Activated naive CD4-positive, alpha-beta T cell treated with anti-CD3 and anti-CD28 coated beads, Interleukin-2, amount 50 U/mL, for 24 hours (primary cell): ENCODE measurements around the gene MATN1.

ENCODE experiments used
- H3K27ac Mint-ChIP-seq: one replicate; pipeline ENCODE4 v1.8.0; 2021; ENCODE audit warnings: mild to moderate bottlenecking, mixed read lengths
- H3K27me3 Mint-ChIP-seq: one replicate; pipeline ENCODE4 v1.8.0; 2021; ENCODE audit warnings: mixed read lengths
- H3K36me3 Mint-ChIP-seq: one replicate; pipeline ENCODE4 v1.8.0; 2021; ENCODE audit warnings: mixed read lengths
- H3K4me1 Mint-ChIP-seq: one replicate; pipeline ENCODE4 v1.8.0; 2021; ENCODE audit warnings: mixed read lengths
- H3K4me3 Mint-ChIP-seq: one replicate; pipeline ENCODE4 v1.8.0; 2021; ENCODE audit warnings: mild to moderate bottlenecking, mixed read lengths
- H3K9me3 Mint-ChIP-seq: one replicate; pipeline ENCODE4 v1.8.0; 2021; ENCODE audit warnings: mixed read lengths

Gene MATN1

DNA sequence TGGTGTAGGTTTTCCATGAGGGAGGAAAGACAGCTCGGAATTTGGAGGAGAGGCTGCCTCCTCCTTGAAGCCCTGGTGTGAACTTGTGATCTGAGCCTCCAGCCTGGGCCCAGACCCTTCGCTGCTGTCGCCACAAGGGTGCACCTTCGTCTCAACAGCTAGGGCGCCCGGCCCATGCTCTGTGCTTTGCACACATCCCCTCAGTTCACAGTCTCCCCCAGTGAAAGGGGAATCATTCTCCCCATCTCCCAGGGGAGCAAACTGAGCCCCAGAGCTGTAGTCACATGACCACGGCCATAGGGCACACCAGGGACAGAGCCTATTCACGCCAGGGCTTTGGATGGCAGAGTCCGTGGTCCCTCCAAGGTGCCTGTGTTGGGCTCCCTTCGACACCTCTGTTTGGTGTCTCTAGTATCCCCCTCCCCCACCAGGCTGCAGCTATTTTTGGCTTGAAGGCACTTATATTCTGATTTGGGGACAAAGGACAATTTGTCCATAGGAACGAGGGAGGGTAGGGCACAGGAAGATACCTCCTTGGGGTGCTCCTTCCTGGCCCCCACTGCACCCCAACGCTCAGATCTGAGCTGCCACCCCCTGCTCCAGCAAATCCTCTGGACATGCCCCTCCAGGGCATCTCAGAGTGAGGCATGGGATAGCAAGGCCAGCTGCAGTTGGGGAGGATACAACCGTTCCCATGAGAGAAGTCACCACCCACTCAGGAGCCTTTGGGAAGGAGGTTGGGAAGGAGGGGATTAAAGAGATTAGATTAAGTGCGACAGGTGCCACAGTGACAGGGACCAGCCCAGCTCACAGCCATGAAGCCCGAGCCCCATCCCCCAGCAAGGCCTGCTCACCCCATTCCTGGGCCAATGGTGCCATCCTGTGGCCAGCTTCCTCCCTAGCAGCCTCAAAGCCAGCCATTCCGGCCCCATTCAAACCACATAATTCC, 15.7 kb downstream of the MATN1 start:
- Mint-ChIP-seq H3K4me1 (no peaks in the 10 kb centered on the region), H3K27ac (no peak overlapping the region), H3K9me3 (no peaks in the 10 kb centered on the region), H3K27me3 (no peaks in the 10 kb centered on the region), H3K4me3 (no peak overlapping the region), H3K36me3 (no peaks in the 10 kb centered on the region)

DNA sequence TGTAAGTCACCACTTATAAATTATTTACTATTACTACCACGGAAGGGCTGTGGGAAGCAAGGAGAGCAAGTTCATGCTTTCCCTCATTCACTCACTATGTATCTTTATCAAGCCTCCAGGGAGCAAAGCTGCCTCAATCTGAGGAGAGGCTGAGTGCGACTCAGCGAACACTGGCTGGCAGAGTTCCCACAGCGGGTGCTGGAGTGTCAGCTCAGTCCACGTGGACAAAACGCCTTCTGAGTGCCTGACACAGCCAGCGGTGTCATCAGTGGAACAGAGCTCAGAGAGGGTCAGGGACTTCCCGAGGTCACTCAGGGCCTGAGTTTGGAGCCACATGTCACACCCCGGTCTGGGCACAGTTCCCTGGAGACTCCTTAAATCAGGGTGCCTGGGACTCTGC, 16.9 kb downstream of the MATN1 start:
- H3K9me3 Mint-ChIP-seq = no peaks in the 10 kb centered on the region
- no peaks in the 10 kb centered on the region for H3K36me3 Mint-ChIP-seq
- no peak overlapping the region for H3K27ac Mint-ChIP-seq
- H3K27me3 Mint-ChIP-seq = no peaks in the 10 kb centered on the region
- H3K4me3 Mint-ChIP-seq = no peak overlapping the region
- no peaks in the 10 kb centered on the region for H3K4me1 Mint-ChIP-seq

DNA sequence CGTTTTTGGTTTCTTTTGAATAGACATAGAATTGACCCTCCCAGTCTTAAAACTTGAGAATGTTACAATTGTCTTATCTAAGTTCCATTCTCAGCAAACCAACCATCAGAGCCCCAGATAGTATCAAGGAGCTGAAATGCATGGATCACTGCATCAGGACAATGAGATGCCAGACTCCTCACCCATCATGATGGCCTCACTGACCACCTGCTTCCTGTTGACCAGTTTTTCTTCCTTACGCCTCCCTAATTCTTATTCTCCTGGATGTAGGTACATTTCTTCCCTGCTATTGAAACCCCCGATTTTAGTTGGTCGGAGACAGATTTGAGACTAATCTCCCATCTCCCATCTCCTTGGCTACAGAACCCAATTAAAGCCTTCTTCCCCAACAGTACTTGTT, 17.7 kb downstream of the MATN1 start:
- Mint-ChIP-seq H3K4me1 (no peaks in the 10 kb centered on the region), H3K27ac (no peak overlapping the region), H3K27me3 (no peaks in the 10 kb centered on the region), H3K9me3 (no peaks in the 10 kb centered on the region), H3K4me3 (no peak overlapping the region), H3K36me3 (no peaks in the 10 kb centered on the region)

DNA sequence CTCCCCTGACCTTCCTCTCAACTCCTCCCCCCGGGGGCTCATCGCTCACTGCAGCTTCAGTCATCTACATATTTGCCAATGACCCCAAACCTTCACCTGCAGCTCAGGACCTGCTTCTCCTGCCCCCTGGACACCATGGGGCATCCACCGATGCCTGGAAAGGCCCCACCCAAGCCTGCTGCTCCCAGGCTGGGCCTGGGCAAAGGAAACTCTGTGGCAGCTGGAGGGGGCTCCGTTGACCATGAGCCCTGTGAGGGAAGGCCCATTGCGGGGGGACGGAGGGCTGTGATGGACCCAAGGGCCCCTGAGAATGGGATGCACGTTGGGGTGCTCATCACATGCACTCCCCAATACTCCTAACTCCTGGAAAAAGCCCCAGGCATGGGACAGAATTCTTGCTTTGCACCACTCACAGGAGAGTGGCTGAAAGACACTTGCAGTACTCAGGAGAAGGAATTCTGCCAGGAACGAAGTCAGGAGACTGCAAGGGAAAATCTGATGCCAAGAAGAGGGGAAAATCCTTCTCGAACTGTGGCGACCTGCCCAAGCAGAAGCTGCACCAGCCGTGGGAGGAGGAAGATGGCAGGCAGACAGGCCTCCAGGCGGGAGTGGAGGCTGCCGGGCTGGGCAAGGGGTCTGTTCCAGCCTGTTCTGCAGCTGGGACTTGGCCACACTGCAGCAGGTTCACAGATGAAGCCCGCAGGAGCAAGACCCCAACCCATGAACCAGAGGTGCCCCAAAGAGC, 18.4 kb downstream of the MATN1 start:
- H3K9me3 Mint-ChIP-seq = no peaks in the 10 kb centered on the region
- H3K27me3 Mint-ChIP-seq = no peaks in the 10 kb centered on the region
- no peaks in the 10 kb centered on the region for H3K4me1 Mint-ChIP-seq
- no peak overlapping the region for H3K4me3 Mint-ChIP-seq
- H3K36me3 Mint-ChIP-seq = no peaks in the 10 kb centered on the region
- H3K27ac Mint-ChIP-seq = no peak overlapping the region

DNA sequence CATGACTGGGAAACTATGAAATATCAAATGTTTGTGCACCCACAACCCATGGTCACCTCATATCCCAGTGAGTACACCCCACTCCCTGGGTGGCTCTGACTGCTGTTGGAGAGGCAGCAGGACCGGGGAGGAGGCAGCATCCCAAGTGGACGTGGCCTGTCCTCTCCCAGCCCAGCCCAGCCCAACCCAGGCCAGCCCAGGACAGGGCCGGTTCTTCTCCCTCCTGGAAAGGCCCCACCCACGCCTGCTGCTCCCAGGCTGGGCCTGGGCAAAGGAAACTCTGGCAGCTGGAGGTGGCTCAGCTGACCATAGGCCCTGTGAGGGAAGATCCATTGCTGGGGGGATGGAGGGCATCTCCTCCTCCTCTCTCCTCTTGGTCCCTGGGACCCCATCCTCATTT, 19.1 kb downstream of the MATN1 start:
- no peak overlapping the region for H3K27ac Mint-ChIP-seq
- no peak overlapping the region for H3K4me3 Mint-ChIP-seq
- H3K9me3 Mint-ChIP-seq = no peaks in the 10 kb centered on the region
- no peaks in the 10 kb centered on the region for H3K4me1 Mint-ChIP-seq
- H3K36me3 Mint-ChIP-seq = no peaks in the 10 kb centered on the region
- H3K27me3 Mint-ChIP-seq = no peaks in the 10 kb centered on the region

DNA sequence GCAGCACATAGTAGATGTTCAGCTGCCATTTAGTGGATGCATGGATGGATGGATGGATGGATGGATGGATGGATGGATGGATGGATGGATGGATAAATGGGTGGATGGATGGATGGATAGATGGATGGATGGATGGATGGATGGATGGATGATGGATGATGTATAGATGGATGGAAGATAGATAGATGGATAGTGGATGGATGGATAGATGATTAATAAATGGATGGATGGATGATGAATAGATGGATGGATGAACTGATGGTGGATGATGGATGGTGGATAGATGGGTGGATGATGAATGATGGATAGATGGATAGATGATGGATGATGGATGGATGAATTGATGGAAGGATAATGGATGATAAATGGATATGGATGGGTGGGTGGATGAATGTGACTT, 20.6 kb downstream of the MATN1 start:
- Mint-ChIP-seq H3K9me3 (no peaks in the 10 kb centered on the region), H3K4me3 (no peak overlapping the region), H3K4me1 (no peaks in the 10 kb centered on the region), H3K27ac (no peak overlapping the region), H3K36me3 (no peaks in the 10 kb centered on the region), H3K27me3 (no peaks in the 10 kb centered on the region)

DNA sequence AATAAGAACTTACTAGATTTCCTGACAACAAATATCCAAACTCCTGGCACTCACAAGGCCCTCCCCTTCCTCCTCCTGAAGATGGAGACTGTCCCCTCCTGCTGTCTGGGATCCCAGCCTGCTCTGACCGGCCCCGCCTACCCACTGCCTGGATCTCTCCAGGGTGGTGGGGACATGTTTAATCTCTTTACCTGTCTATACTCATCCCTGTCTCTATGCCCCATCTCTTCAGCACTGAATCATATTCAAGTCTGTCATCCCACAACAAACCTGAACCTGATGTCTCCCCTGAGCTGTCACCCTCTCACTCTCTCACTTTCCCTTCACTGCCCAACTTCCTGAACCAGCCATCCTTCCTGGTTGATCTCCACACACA, 22.1 kb downstream of the MATN1 start:
- Mint-ChIP-seq H3K36me3 (no peaks in the 10 kb centered on the region), H3K4me1 (no peaks in the 10 kb centered on the region), H3K4me3 (no peak overlapping the region), H3K9me3 (no peaks in the 10 kb centered on the region), H3K27ac (no peak overlapping the region), H3K27me3 (no peaks in the 10 kb centered on the region)

DNA sequence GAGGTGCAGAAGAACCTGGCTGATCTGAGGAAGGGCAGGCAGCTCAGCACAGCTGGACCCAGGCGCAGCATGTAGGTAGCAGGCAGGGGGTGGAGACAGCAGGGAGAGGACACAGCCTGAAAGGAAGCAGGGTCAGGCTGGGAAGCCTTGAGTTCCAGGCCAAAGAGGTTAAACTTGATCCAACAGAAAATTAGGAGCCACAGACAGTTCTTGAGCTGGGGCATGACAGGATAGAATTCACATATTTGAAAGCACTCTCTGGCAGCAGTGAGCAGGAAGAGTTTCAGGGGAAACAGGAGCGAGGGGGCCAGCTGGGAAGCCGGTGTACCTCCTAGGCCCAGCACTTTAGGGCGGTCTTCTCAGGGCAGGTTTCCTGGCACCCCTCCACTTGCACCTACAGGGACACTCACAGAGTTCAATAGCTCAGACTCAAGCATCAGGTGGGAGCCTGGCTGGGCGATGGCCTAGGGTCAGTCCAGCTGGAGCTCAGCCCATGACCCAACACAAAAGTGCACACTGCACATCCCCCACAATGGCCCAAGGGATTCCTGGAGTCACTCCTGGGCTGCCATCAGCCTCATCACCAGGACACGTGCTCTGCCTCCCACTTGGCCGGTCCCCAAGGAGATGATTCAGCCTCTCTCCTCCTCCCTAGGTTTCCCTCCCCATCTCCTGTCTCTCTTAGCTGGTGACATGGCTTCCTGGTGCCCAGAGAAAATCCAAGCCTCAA, 22.7 kb downstream of the MATN1 start:
- Mint-ChIP-seq H3K27ac (no peak overlapping the region), H3K4me3 (no peak overlapping the region), H3K9me3 (no peaks in the 10 kb centered on the region), H3K4me1 (no peaks in the 10 kb centered on the region), H3K36me3 (no peaks in the 10 kb centered on the region), H3K27me3 (no peaks in the 10 kb centered on the region)

DNA sequence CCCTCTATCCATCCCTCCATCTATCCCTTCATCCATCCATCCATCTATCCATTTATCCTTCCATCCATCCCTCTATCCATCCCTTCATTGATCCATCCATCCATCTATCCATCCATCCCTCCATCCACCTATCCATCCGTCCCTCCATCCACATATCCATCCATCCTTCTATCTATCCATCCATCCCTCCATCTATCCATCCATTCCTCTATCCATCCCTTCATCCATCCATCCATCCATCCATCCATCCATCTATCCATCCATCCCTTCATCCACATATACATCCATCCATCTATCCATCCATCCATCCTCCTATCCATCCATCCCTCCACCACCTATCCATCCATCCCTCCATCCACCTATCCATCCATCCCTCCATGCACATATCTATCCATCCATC, 23.6 kb downstream of the MATN1 start:
- H3K27me3 Mint-ChIP-seq = no peaks in the 10 kb centered on the region
- H3K27ac Mint-ChIP-seq = no peak overlapping the region
- H3K36me3 Mint-ChIP-seq = no peaks in the 10 kb centered on the region
- H3K4me1 Mint-ChIP-seq = no peaks in the 10 kb centered on the region
- H3K9me3 Mint-ChIP-seq = no peaks in the 10 kb centered on the region
- H3K4me3 Mint-ChIP-seq = no peak overlapping the region

DNA sequence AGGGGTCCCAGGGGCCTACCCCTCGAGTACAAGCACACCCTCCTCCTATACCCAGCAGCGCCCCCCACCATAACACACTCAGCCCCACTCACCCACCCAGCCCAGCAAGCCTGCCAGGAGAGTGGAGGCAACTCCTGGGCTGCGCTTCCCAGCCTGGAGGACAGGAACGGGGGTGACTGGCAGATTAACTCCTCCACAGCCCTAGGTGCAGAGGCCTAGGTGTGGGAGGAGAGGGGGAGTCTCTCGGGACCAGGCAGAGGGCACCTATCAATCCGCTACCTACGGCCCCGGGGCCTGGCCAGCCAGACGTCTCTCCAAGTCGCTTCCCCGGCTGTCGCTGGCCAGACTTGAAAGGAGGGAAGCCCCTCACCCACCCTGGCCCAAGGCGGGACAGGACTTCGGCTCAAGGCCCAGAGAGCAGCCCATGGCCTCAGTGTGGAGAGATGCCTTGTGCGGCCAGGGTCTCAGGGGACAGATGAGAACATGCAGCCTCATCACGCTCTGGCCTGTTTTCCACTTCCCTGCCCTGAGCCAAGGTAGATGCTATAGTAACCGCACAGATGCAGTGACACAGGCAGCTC, 24.9 kb downstream of the MATN1 start:
- no peak overlapping the region for H3K4me3 Mint-ChIP-seq
- H3K9me3 Mint-ChIP-seq = no peaks in the 10 kb centered on the region
- no peaks in the 10 kb centered on the region for H3K4me1 Mint-ChIP-seq
- no peak overlapping the region for H3K27ac Mint-ChIP-seq
- H3K27me3 Mint-ChIP-seq = no peaks in the 10 kb centered on the region
- H3K36me3 Mint-ChIP-seq = no peaks in the 10 kb centered on the region

DNA sequence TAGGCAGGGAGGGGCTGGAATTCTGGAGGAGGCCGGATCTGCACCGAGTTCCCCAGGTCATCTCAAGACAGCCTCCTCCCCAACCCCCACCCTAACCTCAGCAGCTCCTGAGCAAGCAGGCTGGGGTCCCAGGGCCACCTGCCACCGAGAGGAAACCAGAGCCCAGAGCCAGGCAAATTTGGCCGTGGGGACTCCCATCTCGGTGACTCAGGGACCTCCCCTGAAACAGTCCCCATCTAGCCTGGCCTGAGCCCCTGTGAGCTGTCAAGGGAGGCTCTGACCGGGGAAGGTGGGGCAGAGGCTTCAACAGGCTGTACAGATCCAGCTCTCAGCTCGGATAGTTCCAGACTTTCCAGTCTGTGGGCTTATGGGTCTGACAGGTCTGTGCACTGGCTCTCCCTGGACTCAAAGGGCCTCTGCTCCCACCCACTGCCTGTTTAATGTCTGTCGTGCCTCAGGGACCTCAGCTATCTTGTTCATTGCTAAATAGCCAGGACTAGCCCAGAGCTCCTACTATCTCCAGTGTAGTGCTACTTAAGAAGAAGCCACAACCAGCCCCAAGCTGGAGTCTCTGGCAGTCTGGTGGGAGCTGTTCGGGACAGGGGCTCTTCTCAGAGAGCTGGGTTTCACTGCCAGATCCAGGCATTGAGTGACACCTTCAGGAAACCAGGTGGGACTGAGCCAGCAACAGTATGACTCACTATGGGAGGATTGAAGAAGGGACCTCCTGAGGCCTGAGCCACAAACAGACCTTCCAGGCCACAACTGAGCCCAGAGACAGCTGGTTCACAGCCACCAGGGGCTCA, 25.6 kb downstream of the MATN1 start:
- Mint-ChIP-seq H3K9me3 (no peaks in the 10 kb centered on the region), H3K4me3 (no peak overlapping the region), H3K27ac (no peak overlapping the region), H3K36me3 (no peaks in the 10 kb centered on the region), H3K4me1 (no peaks in the 10 kb centered on the region), H3K27me3 (no peaks in the 10 kb centered on the region)

DNA sequence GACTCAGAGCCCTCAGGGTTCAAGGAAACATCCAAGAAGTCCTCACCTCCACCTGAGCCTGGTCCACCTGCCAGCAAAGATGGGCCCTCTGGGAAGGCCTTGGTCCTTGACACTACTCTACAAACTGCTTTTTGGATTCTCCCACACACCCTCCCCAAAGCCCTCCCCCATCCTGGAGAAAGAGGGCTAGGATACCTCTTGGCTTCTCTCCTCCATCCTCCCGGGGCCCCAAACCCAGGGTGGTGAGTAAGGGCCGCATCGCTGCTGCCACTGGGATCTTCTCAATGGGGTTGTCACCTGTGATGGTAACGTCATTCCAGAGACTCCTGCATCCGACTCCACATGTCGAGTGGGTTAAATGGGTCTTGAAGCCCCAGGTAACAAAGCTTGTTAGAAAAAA, 26.6 kb downstream of the MATN1 start:
- Mint-ChIP-seq H3K4me3 (no peak overlapping the region), H3K36me3 (no peaks in the 10 kb centered on the region), H3K27me3 (no peaks in the 10 kb centered on the region), H3K4me1 (no peaks in the 10 kb centered on the region), H3K27ac (no peak overlapping the region), H3K9me3 (no peaks in the 10 kb centered on the region)

DNA sequence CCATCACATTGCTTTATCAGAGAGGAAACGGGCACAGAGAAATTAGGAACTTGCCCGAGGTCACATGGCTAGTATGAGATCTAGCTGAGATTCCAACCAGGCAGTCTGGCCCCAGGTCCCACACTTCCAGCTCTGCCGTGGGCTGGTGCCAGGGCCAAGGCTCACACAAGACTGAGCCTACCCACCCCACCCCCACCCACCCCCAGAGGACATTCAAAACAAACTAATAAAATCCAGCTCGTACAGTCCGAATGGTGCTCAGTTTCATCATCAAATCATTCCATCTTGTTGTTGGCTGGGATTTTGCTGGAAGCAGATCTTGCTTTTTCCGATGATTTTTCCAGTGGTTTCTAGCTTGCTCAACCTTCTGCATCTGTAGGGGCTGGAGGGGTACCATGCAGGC, 27.9 kb downstream of the MATN1 start:
- no peaks in the 10 kb centered on the region for H3K36me3 Mint-ChIP-seq
- no peaks in the 10 kb centered on the region for H3K27me3 Mint-ChIP-seq
- no peaks in the 10 kb centered on the region for H3K9me3 Mint-ChIP-seq
- no peak overlapping the region for H3K4me3 Mint-ChIP-seq
- H3K4me1 Mint-ChIP-seq = no peaks in the 10 kb centered on the region
- no peak overlapping the region for H3K27ac Mint-ChIP-seq

DNA sequence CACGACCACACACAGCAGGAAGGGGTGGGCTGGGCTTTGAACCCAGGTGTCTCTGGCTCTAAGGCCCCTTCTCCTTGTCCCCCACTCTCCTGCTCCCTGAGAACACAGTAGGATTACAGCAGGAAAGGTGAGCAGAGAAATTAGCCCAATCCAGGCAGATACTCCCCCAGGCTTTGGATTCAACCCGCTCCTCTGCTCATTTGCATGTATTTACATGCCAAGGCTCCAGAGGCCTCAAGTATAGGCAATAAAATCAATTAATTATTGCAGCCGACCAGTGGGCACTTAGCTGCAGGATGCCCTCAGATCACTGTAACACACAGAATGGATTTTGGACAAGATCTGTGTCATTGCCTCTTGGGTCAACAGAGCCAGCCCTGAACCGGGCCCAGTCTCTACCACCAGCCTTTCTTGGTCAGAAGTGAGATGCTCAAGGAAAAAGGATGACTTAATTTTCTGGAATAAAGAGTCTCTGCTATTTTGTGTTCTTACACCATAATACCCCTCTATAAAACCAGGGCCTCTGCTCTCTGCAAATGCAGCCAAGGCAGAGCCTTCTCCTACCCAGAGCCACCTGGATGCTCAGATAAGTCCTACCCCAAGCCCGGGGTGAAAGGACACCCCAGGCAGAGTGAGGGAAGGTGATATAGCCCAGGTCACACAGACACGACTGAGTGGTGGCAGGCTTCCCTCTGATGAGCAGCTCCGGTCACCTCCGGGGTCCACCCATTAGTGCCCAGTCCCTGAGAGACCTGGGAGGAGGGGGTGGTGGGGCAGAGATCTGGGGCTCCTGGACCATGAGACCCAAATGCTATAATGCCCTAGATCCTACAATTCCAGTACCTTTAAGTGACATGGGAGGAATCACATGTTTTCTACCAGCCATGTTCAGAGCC, 28.9 kb downstream of the MATN1 start:
- Mint-ChIP-seq H3K36me3 (no peaks in the 10 kb centered on the region), H3K4me3 (no peak overlapping the region), H3K4me1 (no peaks in the 10 kb centered on the region), H3K27me3 (no peaks in the 10 kb centered on the region), H3K27ac (no peak overlapping the region), H3K9me3 (no peaks in the 10 kb centered on the region)
